ENCODE data around the gene BLID.

BLID gene

GRCh38 chr11:122075016-122075415, 41.0 kb downstream of the BLID start:
- no peak for DNase-seq

- no peak for DNase-seq
Measured at GRCh38 chr11:122074022-122074421, 42.0 kb downstream of the BLID start.

- no peak for DNase-seq
Measured at GRCh38 chr11:122071709-122072202, 44.3 kb downstream of the BLID start.

GRCh38 chr11:122069707-122070360, 46.2 kb downstream of the BLID start:
- no peak for DNase-seq

- no peak for DNase-seq
Measured at GRCh38 chr11:122068837-122069236, 47.2 kb downstream of the BLID start.

DNA sequence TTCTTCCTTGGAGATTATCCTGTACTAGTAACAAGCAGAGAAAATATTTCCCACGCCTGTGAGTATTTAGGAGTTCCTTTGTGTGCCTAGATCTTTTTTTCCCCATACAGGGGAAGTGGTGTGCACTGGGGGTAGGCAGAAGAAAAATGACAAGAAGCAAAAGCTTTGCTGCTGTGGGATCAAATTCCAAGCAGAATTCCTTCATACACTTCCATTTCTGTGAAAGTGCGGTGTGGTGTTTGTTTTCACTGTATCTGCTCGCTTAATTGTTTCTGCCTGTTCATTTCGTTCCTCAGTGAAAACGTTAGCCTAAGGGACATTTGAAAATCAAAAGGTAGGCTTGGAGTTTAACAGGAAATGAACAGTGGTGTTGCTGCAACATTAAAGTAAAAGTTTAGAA, 47.9 kb downstream of the BLID start:
- no peak for DNase-seq
